CD4-positive, alpha-beta memory T cell (primary cell): ENCODE measurements around the gene NCK2. TPM values are rescaled to one million over a fixed set of nuclear protein-coding genes. Genes with fewer than 3 reads are reported as not detected.
"Not testable (repeated sequence)": the region's sequence is repeated elsewhere in the genome, so short reads cannot be mapped to it uniquely, and the experiment has no call there.

Experiments used
- CTCF ChIA-PET: fragments of 350-600 bp; sonication (Branson Sonifier 250); formaldehyde crosslinking; loops from one replicate; lab custom pipeline; 2021; ENCODE audit warnings: inconsistent platforms; ENCODE audit not compliant: partially characterized antibody; lab: Charles Lee
- POLR2A ChIA-PET: fragments of 350-600 bp; sonication (Branson Sonifier 250); formaldehyde crosslinking; loops from one replicate; lab custom pipeline; 2021; ENCODE audit not compliant: partially characterized antibody; lab: Charles Lee
- DNase-seq, 5 donors: peaks; one replicate each; pipeline versions ENCODE4 v3.0.0 to v3.0.0-alpha.2; 2020 to 2022; ENCODE audit warnings: mixed read lengths in 1 of 5
- H3K27ac ChIP-seq: one replicate; pipeline ENCODE4 v1.7.0; 2013; ENCODE audit warnings: low read depth, low read length
- H3K27me3 ChIP-seq: 2 replicates; pipeline ENCODE4 v1.7.0; 2013; ENCODE audit warnings: mild to moderate bottlenecking, low read length, moderate library complexity; ENCODE audit not compliant: insufficient read depth
- H3K36me3 ChIP-seq: 2 replicates; pipeline ENCODE4 v1.7.0; 2013; ENCODE audit warnings: mild to moderate bottlenecking, low read length, moderate library complexity; ENCODE audit not compliant: insufficient read depth
- H3K4me1 ChIP-seq: 2 replicates; pipeline ENCODE4 v1.7.0; 2013; ENCODE audit warnings: mild to moderate bottlenecking, low read length, moderate library complexity; ENCODE audit not compliant: insufficient read depth
- H3K4me3 ChIP-seq, 2 donors: one replicate each; pipeline ENCODE4 v1.7.0; 2013; ENCODE audit warnings: low read length in 2 of 2, mild to moderate bottlenecking in 1 of 2
- H3K9me3 ChIP-seq, 2 donors: one replicate each; pipeline ENCODE4 v1.7.0; 2013; ENCODE audit warnings: low read length in 2 of 2, control low read depth in 1 of 2; ENCODE audit not compliant: control insufficient read depth in 1 of 2
- H3K27ac Mint-ChIP-seq, 7 donors: one replicate each; pipeline ENCODE4 v1.8.0; 2020 to 2021; ENCODE audit warnings: mixed read lengths in 7 of 7, mild to moderate bottlenecking in 6 of 7, inconsistent platforms in 3 of 7, moderate library complexity in 3 of 7
- H3K27me3 Mint-ChIP-seq, 2 donors: one replicate each; pipeline ENCODE4 v1.8.0; 2020 to 2021; ENCODE audit warnings: mixed read lengths in 2 of 2
- H3K36me3 Mint-ChIP-seq, 2 donors: one replicate each; pipeline ENCODE4 v1.8.0; 2020 to 2021; ENCODE audit warnings: mixed read lengths in 2 of 2, inconsistent platforms in 1 of 2, mild to moderate bottlenecking in 1 of 2
- H3K4me1 Mint-ChIP-seq, 4 donors: one replicate each; pipeline ENCODE4 v1.8.0; 2020 to 2021; ENCODE audit warnings: mixed read lengths in 4 of 4, mild to moderate bottlenecking in 1 of 4
- H3K4me3 Mint-ChIP-seq, 8 donors: one replicate each; pipeline ENCODE4 v1.8.0; 2020 to 2021; ENCODE audit warnings: mixed read lengths in 8 of 8, mild to moderate bottlenecking in 7 of 8, moderate library complexity in 6 of 8, inconsistent platforms in 3 of 8
- H3K9me3 Mint-ChIP-seq, 8 donors: one replicate each; pipeline ENCODE4 v1.8.0; 2020 to 2021; ENCODE audit warnings: mixed read lengths in 8 of 8, mild to moderate bottlenecking in 5 of 8, inconsistent platforms in 3 of 8, moderate library complexity in 1 of 8
- intact Hi-C: fragments of 100-400 bp; cut with micrococcal nuclease; formaldehyde crosslinking; loops from one replicate; pipeline ENCODE4 v1.15.1; 2023
- polyA plus RNA-seq, 2 donors: library from polyadenylated mRNA; unstranded; fragments of 300-500 nt; fragmentation: Illumina TruSeq; gene quantifications; one replicate each; pipeline ENCODE4 v1.2.3, GENCODE V29; 2021
- total RNA-seq, 2 experiments: library from RNA; stranded (reverse); gene quantifications; one replicate each; pipeline ENCODE4 v1.2.3, GENCODE V29; 2021

NCK2 gene
- total and polyA plus RNA-seq, 4 experiments from 2014 or later, result 58.0 to 98.6 (median 87.3) TPM

DNA sequence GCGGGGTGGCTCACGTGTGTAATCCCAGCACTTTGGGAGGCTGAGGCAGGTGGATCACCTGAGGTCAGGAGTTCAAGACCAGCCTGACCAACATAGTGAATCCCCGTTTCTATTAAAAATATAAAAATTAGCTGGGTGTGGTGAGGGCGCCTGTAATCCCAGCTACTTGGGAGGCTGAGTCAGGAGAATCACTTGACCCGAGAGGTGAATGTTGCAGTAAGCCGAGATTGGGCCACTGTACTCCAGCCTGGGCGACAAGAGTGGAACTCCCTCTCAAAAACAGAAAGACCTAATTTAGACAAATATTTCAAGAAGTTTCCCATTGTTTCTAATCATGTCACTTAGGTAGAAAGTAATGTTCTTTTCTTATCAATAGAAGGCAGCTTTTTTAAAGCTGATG is 26.6 kb downstream of the NCK2 start:
- intact Hi-C loops, H3K27me3 ChIP-seq, DNase-seq, H3K27ac ChIP-seq, H3K9me3 ChIP-seq, H3K4me3 ChIP-seq, H3K27me3 Mint-ChIP-seq, H3K9me3 Mint-ChIP-seq: not testable (repeated sequence)
- CTCF ChIA-PET, result interaction anchor here (1.0 to 9.5 kb wide), 7 partner anchors 16 to 811 kb away, joined by 3 to 64 read pairs (median 5); no protein-coding TSS in a partner anchor
- H3K4me1 Mint-ChIP-seq, result peaks cover 76 to 100% (median 91%) of the 10 kb centered on the region in 4 donors
- peaks cover 16% of the 10 kb centered on the region for H3K36me3 ChIP-seq
- POLR2A ChIA-PET, result interaction anchor here (1.2 to 9.9 kb wide), 4 partner anchors 15 to 27 kb away, joined by 3 to 82 read pairs (median 4); no protein-coding TSS in a partner anchor
- peaks cover 44 to 56% of the 10 kb centered on the region in 2 donors for H3K36me3 Mint-ChIP-seq
- peak overlapping the region in 6 of 7 donors; percentile 14 to 95 (median 92) for H3K27ac Mint-ChIP-seq
- H3K4me1 ChIP-seq, result peaks cover 100% of the 10 kb centered on the region
- H3K4me3 Mint-ChIP-seq, result peak overlapping the region in 2 of 8 donors; percentile 65 to 80

DNA sequence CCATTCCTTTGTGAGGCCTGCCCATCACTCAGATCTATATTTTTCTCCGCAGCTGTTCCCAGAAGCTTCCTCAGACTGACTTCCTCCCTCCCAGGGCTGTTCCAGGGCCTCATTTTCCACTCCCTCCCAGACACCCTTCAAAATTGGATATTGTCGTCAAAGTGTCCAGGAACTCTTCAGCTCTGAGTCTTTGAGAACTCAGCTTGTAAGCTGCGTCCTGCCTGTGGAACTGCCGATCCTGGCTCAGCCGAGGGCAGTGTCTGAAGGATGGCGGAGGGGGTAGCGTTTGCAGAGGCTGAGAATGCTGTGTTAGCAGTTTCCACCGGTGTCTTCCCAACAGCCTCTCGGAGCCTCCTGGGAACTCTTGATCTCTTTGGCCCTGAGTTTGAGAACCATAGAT is 27.1 kb downstream of the NCK2 start:
- H3K36me3 Mint-ChIP-seq, result peaks cover 38 to 51% of the 10 kb centered on the region in 2 donors
- Histone ChIP-seq H3K9me3 (no peaks in the 10 kb centered on the region), H3K4me1 (peaks cover 100% of the 10 kb centered on the region), H3K27ac (peak overlapping the region; percentile 33), H3K27me3 (no peaks in the 10 kb centered on the region), H3K4me3 (no peak overlapping the region), H3K36me3 (peaks cover 16% of the 10 kb centered on the region)
- no peaks in the 10 kb centered on the region for H3K27me3 Mint-ChIP-seq
- no peak for DNase-seq
- intact Hi-C loops, result no loop called here
- peak overlapping the region in 4 of 8 donors; percentile 21 to 63 (median 56) for H3K4me3 Mint-ChIP-seq
- ChIA-PET POLR2A (interaction anchor here (1.1 to 9.9 kb wide), 5 partner anchors 15 to 29 kb away, joined by 3 to 82 read pairs (median 4); no protein-coding TSS in a partner anchor), CTCF (interaction anchor here (0.5 to 9.5 kb wide), 10 partner anchors 10 to 810 kb away, joined by 3 to 64 read pairs (median 4); no protein-coding TSS in a partner anchor)
- peaks cover 76 to 100% (median 92%) of the 10 kb centered on the region in 4 donors for H3K4me1 Mint-ChIP-seq
- H3K27ac Mint-ChIP-seq, result peak overlapping the region; percentile 77 to 97 (median 92)
- peaks cover 0 to 4% (median 0%) of the 10 kb centered on the region in 8 donors for H3K9me3 Mint-ChIP-seq

DNA sequence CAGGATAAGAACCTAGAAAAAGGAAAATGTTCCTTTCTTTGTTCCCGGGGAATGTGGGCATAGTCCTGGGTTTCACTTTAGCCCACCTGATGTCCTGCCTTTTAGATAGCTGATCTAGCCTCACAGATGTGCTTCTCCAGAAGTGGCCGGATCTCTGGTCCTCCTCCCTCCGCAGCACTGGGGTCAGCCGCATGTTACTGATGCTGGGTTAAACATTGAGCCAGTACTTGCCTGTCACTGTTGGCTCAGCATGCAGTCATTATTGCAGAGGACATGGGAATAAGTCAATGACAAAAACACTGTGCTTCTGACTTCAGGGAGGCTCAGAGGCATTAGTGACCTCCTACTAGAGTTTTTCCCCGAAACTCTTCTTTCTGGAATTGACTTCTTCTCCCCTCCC is 27.6 kb downstream of the NCK2 start:
- peaks cover 33 to 46% of the 10 kb centered on the region in 2 donors for H3K36me3 Mint-ChIP-seq
- peak overlapping the region in 7 of 8 donors; percentile 10 to 79 (median 60) for H3K4me3 Mint-ChIP-seq
- peak overlapping the region; percentile 33 for H3K27ac ChIP-seq

DNA sequence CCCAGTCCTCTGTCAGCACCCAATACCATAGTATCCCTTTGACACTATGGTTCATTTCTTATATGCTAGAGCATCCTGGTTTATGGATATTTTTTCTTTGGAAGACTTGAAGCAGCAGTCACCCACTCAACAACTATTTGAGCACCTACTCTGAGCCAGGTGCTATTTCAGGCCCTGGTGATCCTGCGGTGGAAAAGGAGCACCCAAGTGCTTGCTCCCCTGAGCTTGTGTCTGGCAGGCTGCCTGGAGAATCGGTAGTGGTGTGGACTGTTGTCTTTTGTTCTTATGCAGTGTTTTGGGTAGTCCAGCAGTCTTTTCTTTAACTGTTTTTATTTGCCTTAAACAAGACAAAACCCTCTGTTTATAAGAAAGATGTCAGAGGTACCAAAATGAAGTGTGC is 28.9 kb downstream of the NCK2 start:
- peak overlapping the region; percentile 33 for H3K27ac ChIP-seq
- Mint-ChIP-seq H3K4me1 (peaks cover 78 to 100% (median 93%) of the 10 kb centered on the region in 4 donors), H3K27me3 (no peaks in the 10 kb centered on the region), H3K27ac (peak overlapping the region; percentile 91 to 98 (median 95)), H3K4me3 (peak overlapping the region in 7 of 8 donors; percentile 15 to 90 (median 75)), H3K9me3 (no peaks in the 10 kb centered on the region), H3K36me3 (peaks cover 21 to 36% of the 10 kb centered on the region in 2 donors)
- no peaks in the 10 kb centered on the region for H3K9me3 ChIP-seq
- ChIA-PET POLR2A (interaction anchor here (1.1 to 9.9 kb wide), 3 partner anchors 8 to 27 kb away, joined by 3 to 82 read pairs (median 38); no protein-coding TSS in a partner anchor), CTCF (interaction anchor here (1.2 to 9.5 kb wide), 5 partner anchors 10 to 227 kb away, joined by 3 to 83 read pairs (median 4); no protein-coding TSS in a partner anchor)
- H3K4me3 ChIP-seq, result no peak overlapping the region
- no peaks in the 10 kb centered on the region for H3K27me3 ChIP-seq
- DNase-seq, result no peak
- H3K36me3 ChIP-seq, result peaks cover 14% of the 10 kb centered on the region
- intact Hi-C loops, result no loop called here
- H3K4me1 ChIP-seq, result peaks cover 100% of the 10 kb centered on the region

More for the DNA sequence above, 27.6 kb downstream of the NCK2 start:
- Mint-ChIP-seq H3K9me3 (peaks cover 0 to 4% (median 0%) of the 10 kb centered on the region in 8 donors), H3K27ac (peak overlapping the region; percentile 85 to 97 (median 92)), H3K27me3 (no peaks in the 10 kb centered on the region), H3K4me1 (peaks cover 74 to 100% (median 92%) of the 10 kb centered on the region in 4 donors)
- Histone ChIP-seq H3K4me3 (no peak overlapping the region), H3K9me3 (no peaks in the 10 kb centered on the region), H3K4me1 (peaks cover 100% of the 10 kb centered on the region), H3K36me3 (peaks cover 16% of the 10 kb centered on the region), H3K27me3 (no peaks in the 10 kb centered on the region)
- CTCF ChIA-PET, result interaction anchor here (0.8 to 9.5 kb wide), 7 partner anchors 10 to 326 kb away, joined by 3 to 64 read pairs (median 5); no protein-coding TSS in a partner anchor
- intact Hi-C loops, result no loop called here
- no peak for DNase-seq
- POLR2A ChIA-PET, result interaction anchor here (1.1 to 9.9 kb wide), 5 partner anchors 16 to 30 kb away, joined by 3 to 82 read pairs (median 4); no protein-coding TSS in a partner anchor

DNA sequence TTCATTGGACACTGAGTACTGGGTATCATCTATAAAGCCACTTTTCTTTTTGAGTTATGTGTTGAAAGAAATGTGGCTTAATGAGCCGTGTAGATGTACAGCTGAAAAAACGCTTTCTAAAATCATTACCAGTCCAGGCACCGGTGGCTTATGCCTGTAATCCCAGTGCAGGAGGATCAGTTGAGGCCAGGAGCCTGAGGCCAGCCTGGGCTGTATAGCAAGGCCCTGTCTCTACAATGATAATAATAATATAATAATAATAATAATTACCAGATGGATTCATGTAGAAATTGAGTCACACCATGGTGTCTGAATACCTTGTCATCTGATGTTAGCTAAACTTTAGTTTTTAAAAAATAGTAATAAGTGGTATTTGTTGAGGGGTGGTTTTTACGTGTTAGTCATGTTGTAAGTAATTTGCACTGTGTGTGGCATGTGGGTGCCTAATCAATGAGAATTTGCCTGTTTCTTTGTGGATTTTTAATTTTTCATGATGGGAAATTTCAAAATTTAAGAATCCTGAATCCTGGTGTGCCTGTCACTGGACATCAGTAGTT is 30.1 kb downstream of the NCK2 start:
- Histone ChIP-seq H3K36me3 (peaks cover 14% of the 10 kb centered on the region), H3K27me3 (no peaks in the 10 kb centered on the region), H3K9me3 (no peaks in the 10 kb centered on the region), H3K4me3 (no peak overlapping the region), H3K27ac (peak overlapping the region; percentile 71), H3K4me1 (peaks cover 100% of the 10 kb centered on the region)
- ChIA-PET CTCF (interaction anchor here (0.7 to 9.5 kb wide), 6 partner anchors 9 to 228 kb away, joined by 3 to 83 read pairs (median 4); no protein-coding TSS in a partner anchor), POLR2A (interaction anchor here (0.5 to 9.9 kb wide), 6 partner anchors 10 to 82 kb away, joined by 3 to 82 read pairs (median 3); no protein-coding TSS in a partner anchor)
- intact Hi-C loops, result no loop called here
- Mint-ChIP-seq H3K27ac (peak overlapping the region; percentile 91 to 98 (median 97)), H3K4me3 (peak overlapping the region in 7 of 8 donors; percentile 73 to 90 (median 85)), H3K36me3 (peaks cover 17 to 33% of the 10 kb centered on the region in 2 donors), H3K4me1 (peaks cover 74 to 98% (median 90%) of the 10 kb centered on the region in 4 donors), H3K9me3 (no peaks in the 10 kb centered on the region), H3K27me3 (no peaks in the 10 kb centered on the region)
- no peak for DNase-seq

GRCh38 chr2:105775809-105776559 is 31.3 kb downstream of the NCK2 start:
- Mint-ChIP-seq H3K4me1 (peaks cover 76 to 98% (median 91%) of the 10 kb centered on the region in 4 donors), H3K9me3 (no peaks in the 10 kb centered on the region), H3K27ac (peak overlapping the region; percentile 91 to 98 (median 97)), H3K27me3 (no peaks in the 10 kb centered on the region), H3K4me3 (peak overlapping the region; percentile 73 to 90 (median 82)), H3K36me3 (peaks cover 17 to 32% of the 10 kb centered on the region in 2 donors)
- peak overlapping the region; percentile 71 for H3K27ac ChIP-seq
- peak overlapping the region; percentile 3 to 55 for H3K4me3 ChIP-seq
- peaks cover 14% of the 10 kb centered on the region for H3K36me3 ChIP-seq
- no peaks in the 10 kb centered on the region for H3K9me3 ChIP-seq
- peak in 3 of 5 donors; percentile 48 to 66 (median 48) for DNase-seq
- ChIA-PET POLR2A (interaction anchor here (0.7 to 9.9 kb wide), 11 partner anchors 9 to 81 kb away, joined by 3 to 82 read pairs (median 4); no protein-coding TSS in a partner anchor), CTCF (interaction anchor here (1.1 to 9.5 kb wide), 6 partner anchors 11 to 199 kb away, joined by 3 to 83 read pairs (median 11); no protein-coding TSS in a partner anchor)
- peaks cover 100% of the 10 kb centered on the region for H3K4me1 ChIP-seq
- intact Hi-C loops, result loop anchor here (2.0 kb wide), 3 partner anchors 15 to 29 kb away; no protein-coding TSS in a partner anchor
- no peaks in the 10 kb centered on the region for H3K27me3 ChIP-seq
